ENCODE data around the gene CDH4. TPM values are rescaled to one million over a fixed set of nuclear protein-coding genes. Genes with fewer than 3 reads are reported as not detected.

CDH4 gene
- total RNA-seq, 2 donors from 2014 or later: 0.07 to 0.94 TPM

DNA sequence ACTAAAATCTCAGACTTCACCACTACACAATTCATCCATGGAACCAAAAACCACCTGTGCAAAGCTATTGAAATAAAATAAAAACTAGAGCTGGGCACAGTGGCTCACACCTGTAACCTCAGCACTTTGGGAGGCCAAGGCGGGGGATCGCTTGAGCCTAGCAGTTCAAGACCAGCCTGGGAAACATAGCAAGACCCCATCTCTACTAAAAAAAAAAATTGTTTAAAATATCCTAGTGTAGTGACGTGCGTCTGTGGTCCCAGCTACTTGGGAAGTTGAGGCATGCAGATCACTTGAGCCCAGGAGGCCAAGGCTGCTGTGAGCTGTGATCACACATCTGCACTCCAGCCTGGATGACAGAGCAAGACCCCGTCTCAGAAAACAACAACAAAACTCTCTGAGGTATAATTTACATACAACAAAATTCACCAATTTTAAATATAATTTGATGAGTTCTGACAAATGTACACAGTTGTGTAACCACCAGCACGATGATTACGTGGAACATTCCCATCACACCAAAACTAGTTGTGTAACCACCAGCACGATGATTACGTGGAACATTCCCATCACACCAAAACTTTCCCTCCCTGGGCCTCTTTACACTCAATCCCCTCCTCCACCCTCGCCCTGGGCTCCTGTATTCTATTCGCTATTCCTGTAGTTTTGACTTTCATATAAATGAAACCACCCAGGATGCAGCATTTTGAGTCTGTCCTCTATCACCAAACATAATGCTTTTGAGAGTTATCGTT, 706.1 kb downstream of the CDH4 start:
- Histone ChIP-seq H3K27me3 (no peaks in the 10 kb centered on the region), H3K4me1 (no peaks in the 10 kb centered on the region), H3K4me3 (no peak overlapping the region), H3K36me3 (no peaks in the 10 kb centered on the region), H3K27ac (no peak overlapping the region), H3K9me3 (no peaks in the 10 kb centered on the region)
- DNase-seq (ENCODE audit: low spot score): no peak
- TF ChIP-seq, protein P1, sequence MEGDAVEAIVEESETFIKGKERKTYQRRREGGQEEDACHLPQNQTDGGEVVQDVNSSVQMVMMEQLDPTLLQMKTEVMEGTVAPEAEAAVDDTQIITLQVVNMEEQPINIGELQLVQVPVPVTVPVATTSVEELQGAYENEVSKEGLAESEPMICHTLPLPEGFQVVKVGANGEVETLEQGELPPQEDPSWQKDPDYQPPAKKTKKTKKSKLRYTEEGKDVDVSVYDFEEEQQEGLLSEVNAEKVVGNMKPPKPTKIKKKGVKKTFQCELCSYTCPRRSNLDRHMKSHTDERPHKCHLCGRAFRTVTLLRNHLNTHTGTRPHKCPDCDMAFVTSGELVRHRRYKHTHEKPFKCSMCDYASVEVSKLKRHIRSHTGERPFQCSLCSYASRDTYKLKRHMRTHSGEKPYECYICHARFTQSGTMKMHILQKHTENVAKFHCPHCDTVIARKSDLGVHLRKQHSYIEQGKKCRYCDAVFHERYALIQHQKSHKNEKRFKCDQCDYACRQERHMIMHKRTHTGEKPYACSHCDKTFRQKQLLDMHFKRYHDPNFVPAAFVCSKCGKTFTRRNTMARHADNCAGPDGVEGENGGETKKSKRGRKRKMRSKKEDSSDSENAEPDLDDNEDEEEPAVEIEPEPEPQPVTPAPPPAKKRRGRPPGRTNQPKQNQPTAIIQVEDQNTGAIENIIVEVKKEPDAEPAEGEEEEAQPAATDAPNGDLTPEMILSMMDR (IDR thresholded peaks at IDR 0.05): no peak

DNA sequence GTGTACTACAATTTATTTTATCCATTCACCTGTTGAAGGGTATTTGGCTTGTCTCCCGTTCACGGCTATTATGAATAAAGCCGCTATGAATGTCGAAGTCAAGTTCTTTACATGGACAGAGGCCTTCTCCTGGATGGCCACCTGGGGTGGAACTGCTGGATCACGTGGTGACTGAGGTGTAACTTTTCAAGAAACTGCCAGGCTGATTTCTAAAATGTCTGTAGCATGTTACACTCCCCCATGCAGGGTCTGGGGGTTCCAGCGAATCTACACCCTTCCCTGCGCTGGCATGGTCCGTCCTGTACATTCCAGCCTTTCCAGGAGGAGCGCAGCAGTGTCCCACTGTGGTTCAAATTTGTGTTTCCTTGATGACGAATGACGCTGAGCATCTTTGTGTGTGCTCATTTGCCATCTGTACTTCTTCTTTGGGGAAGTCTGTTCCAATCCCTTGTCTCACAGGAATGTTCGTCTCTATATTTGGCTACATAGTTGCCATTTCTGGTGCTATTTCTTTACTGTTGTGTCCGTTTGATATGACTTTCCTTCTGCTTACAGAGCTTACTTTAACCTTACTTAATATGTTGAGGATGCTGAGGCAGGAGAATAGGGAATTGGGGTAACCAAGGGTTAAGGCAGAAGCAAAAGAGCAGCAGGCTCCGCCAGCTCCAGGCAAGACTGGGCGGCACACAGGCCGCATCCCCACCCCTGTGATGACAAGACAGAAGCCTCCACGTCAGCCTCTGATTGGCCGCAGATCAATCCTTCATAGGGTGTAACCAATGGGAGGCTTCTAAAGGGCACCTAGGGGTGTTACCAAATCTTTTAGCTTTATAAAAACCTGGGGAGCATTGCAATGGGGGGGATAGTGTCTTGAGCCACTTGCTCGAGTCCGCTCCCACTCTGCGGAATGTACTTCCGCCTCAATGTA, 707.0 kb downstream of the CDH4 start:
- Histone ChIP-seq H3K4me1 (no peaks in the 10 kb centered on the region), H3K27ac (no peak overlapping the region), H3K36me3 (no peaks in the 10 kb centered on the region), H3K27me3 (no peaks in the 10 kb centered on the region), H3K9me3 (no peaks in the 10 kb centered on the region), H3K4me3 (no peak overlapping the region)
- DNase-seq (ENCODE audit: low spot score): no peak
- TF ChIP-seq, protein P1 (IDR thresholded peaks at IDR 0.05): no peak

DNA sequence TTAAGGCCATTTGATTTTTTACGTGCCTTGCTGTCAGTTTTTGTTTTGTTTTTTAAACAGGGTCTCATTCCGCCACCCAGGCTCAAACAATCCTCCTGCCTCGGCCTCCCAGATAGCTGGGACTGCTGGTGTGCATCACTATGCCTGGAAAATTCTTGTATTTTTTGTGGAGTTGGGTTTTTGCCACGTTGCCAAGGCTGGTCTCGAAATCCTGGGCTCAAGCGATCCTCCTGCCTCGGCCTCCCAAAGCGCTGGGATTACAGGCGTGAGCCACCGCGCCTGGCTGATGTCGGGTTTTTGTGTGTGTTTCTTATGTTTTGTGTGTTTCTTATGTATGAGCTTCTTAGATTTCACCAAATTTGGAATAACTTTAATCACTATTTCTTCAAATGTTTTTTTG, 708.8 kb downstream of the CDH4 start:
- no peaks in the 10 kb centered on the region for H3K4me1 ChIP-seq
- H3K27ac ChIP-seq: no peak overlapping the region
- no peak for DNase-seq (ENCODE audit: low spot score)
- H3K9me3 ChIP-seq: no peaks in the 10 kb centered on the region
- TF ChIP-seq, protein P1 (IDR thresholded peaks at IDR 0.05): no peak
- H3K4me3 ChIP-seq: no peak overlapping the region
- H3K36me3 ChIP-seq: no peaks in the 10 kb centered on the region
- H3K27me3 ChIP-seq: peaks cover 1 to 8% of the 10 kb centered on the region in 2 donors

DNA sequence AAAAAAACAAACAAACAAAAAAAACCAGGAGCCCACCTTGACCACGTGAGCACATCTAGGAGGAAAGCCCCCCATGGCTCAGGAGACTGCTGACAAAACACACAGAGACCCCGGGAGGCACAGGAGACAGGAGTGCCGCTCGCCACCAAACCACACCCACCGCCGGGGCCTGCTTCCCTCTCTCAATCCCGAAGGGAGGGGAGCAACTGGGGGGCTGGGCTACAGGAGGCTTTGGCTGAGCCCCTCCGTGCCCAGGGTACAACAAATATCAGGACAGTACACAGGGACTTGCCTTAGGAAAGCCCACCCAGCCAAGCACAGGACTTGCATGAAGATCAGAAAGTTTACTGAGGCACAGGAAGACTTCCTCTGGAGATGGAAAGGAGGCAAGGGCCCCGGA, 711.1 kb downstream of the CDH4 start:
- Histone ChIP-seq H3K36me3 (no peaks in the 10 kb centered on the region), H3K9me3 (no peaks in the 10 kb centered on the region), H3K4me1 (no peaks in the 10 kb centered on the region), H3K27me3 (peaks cover 3 to 14% of the 10 kb centered on the region in 2 donors), H3K27ac (no peak overlapping the region), H3K4me3 (no peak overlapping the region)
- DNase-seq (ENCODE audit: low spot score): no peak
- TF ChIP-seq, protein P1 (IDR thresholded peaks at IDR 0.05): no peak

DNA sequence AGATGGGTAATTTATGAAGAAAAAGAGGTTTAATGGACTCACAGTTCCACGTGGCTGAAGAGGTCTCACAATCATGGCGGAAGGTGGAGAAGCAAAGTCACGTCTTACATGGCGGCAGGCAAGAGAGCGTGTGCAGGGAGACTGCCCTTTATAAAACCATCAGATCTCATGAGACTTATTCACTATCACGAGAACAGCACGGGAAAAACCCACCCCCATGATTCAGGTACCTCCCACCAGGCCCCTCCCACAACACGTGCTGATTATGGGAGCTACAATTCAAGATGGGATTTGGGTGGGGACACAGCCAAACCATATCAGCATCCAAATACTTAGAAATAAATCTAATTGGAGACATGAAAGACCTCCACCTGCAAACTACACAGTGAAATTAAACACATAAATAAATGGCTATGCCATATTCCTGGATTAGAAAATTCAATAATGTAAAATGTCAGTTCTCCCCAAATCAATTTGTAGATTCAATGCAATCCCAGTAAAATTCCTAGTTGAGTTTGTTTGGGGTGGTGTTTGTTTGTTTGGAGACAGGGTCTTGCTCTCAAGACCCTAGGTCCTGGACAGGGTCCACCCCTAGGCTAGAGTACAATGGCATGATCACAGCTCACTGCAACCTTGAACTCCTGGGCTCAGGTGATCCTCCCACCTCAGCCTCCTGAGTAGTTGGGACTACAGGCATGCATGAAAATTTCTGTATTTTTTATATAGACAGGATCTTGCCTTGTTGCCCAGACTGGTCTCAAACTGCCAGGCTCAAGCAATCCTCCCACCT, 712.0 kb downstream of the CDH4 start:
- no peaks in the 10 kb centered on the region for H3K9me3 ChIP-seq
- DNase-seq (ENCODE audit: low spot score): no peak
- H3K27me3 ChIP-seq: peaks cover 3 to 14% of the 10 kb centered on the region in 2 donors
- no peak overlapping the region for H3K27ac ChIP-seq
- TF ChIP-seq, protein P1 (IDR thresholded peaks at IDR 0.05): no peak
- H3K4me3 ChIP-seq: no peak overlapping the region
- no peaks in the 10 kb centered on the region for H3K4me1 ChIP-seq
- H3K36me3 ChIP-seq: no peaks in the 10 kb centered on the region
